HepG2 (cell line): ENCODE measurements around the gene CCNB2. TPM values are rescaled to one million over a fixed set of nuclear protein-coding genes. Genes with fewer than 3 reads are reported as not detected.

ENCODE experiments used
- ARNTL ChIP-seq: sonication (generic); formaldehyde crosslinking; IDR thresholded peaks from 2 replicates; pipeline ENCODE4 v1.4.0; 2020; ENCODE audit warnings: mild to moderate bottlenecking, missing genetic modification reagents
- BCL6 ChIP-seq: IDR thresholded peaks from 2 replicates; pipeline ENCODE4 v1.6.1; 2016; ENCODE audit warnings: missing genetic modification reagents, missing compliant biosample characterization
- BRD4 ChIP-seq: sonication (generic); formaldehyde crosslinking; IDR thresholded peaks from 2 replicates; pipeline ENCODE4 v1.4.0; 2020; ENCODE audit warnings: missing genetic modification reagents
- FOSL2 ChIP-seq: sonication (generic); formaldehyde crosslinking; IDR thresholded peaks from 2 replicates; pipeline ENCODE4 v1.4.0; 2020; ENCODE audit warnings: missing genetic modification reagents
- GATAD1 ChIP-seq: IDR thresholded peaks from 2 replicates; pipeline ENCODE4 v1.6.1; 2016; ENCODE audit warnings: missing genetic modification reagents, missing compliant biosample characterization
- HBP1 ChIP-seq: IDR thresholded peaks from 2 replicates; pipeline ENCODE4 v1.6.1; 2016; ENCODE audit warnings: low read depth, control low read depth
- HOXA3 ChIP-seq: sonication (generic); formaldehyde crosslinking; IDR thresholded peaks from 2 replicates; pipeline ENCODE4 v1.5.0; 2020; ENCODE audit warnings: missing genetic modification reagents
- KDM5A ChIP-seq: fragments of 200-600 bp; sonication (generic); IDR thresholded peaks from 2 replicates; pipeline ENCODE4 v1.7.0; 2018; ENCODE audit warnings: antibody characterized with exemption, mild to moderate bottlenecking, low read length, borderline replicate concordance
- MXI1 ChIP-seq: IDR thresholded peaks from 3 replicates; pipeline ENCODE4 v1.6.1; 2012; ENCODE audit warnings: low read depth, low read length, inconsistent platforms, borderline replicate concordance
- RBFOX2 ChIP-seq: fragments of 200-400 bp; formaldehyde crosslinking; IDR thresholded peaks from 2 replicates; pipeline ENCODE4 v1.6.1; 2017; ENCODE audit warnings: low read depth, mild to moderate bottlenecking, low read length
- SIN3B ChIP-seq: fragments of 150-350 bp; IDR thresholded peaks from 2 replicates; pipeline ENCODE4 v1.6.1; 2014; ENCODE audit warnings: low read length
- ZNF160 ChIP-seq: sonication (generic); formaldehyde crosslinking; IDR thresholded peaks from 2 replicates; pipeline ENCODE4 v1.8.0; 2022; ENCODE audit warnings: mild to moderate bottlenecking, inconsistent platforms, missing genetic modification reagents
- ZNF574 ChIP-seq: sonication (generic); formaldehyde crosslinking; IDR thresholded peaks from 2 replicates; pipeline ENCODE4 v1.4.0; 2020; ENCODE audit warnings: missing genetic modification reagents
- ZNF619 ChIP-seq: sonication (generic); formaldehyde crosslinking; IDR thresholded peaks from 2 replicates; pipeline ENCODE4 v1.4.0; 2020; ENCODE audit warnings: mild to moderate bottlenecking, missing genetic modification reagents
- ZNF766 ChIP-seq: sonication (generic); formaldehyde crosslinking; IDR thresholded peaks from 2 replicates; pipeline ENCODE4 v1.5.0; 2020; ENCODE audit warnings: missing genetic modification reagents, borderline replicate concordance
- polyA plus RNA-seq, 8 experiments: library from polyadenylated mRNA; depleted of rRNA in 3 of 8; stranded (reverse) in 7 of 8; unstranded in 1 of 8; fragments of >200 nt; fragmentation: Illumina TruSeq in 4 of 8; extraction: Trizol in 4 of 8; gene quantifications; 2 replicates each; pipeline versions ENCODE4 v1.2.1 to v1.2.3, GENCODE V29; 2011 to 2016; ENCODE audit warnings: low read depth in 4 of 8, missing spikeins in 1 of 8, mixed read lengths in 1 of 8; ENCODE audit not compliant: insufficient read depth in 1 of 8
- total RNA-seq, 5 experiments: library from RNA; depleted of rRNA; stranded (reverse); fragments of >200 nt; fragmentation: Illumina TruSeq; extraction: Trizol; gene quantifications; 2 replicates each; pipeline ENCODE4 v1.2.3, GENCODE V29; 2016; ENCODE audit warnings: low read depth in 1 of 5
- TF ChIP-seq, protein P1 (sequence below): sonication (generic); formaldehyde crosslinking; IDR thresholded peaks from 2 replicates; pipeline ENCODE4 v1.5.0; 2020; ENCODE audit warnings: mild to moderate bottlenecking, missing genetic modification reagents, borderline replicate concordance

CCNB2 gene
- total and polyA plus RNA-seq, 2 of the 13 experiments (the other 11 are each of a cell fraction or from before 2014, with no cell fraction given), result 43.5 to 80.9 TPM

DNA sequence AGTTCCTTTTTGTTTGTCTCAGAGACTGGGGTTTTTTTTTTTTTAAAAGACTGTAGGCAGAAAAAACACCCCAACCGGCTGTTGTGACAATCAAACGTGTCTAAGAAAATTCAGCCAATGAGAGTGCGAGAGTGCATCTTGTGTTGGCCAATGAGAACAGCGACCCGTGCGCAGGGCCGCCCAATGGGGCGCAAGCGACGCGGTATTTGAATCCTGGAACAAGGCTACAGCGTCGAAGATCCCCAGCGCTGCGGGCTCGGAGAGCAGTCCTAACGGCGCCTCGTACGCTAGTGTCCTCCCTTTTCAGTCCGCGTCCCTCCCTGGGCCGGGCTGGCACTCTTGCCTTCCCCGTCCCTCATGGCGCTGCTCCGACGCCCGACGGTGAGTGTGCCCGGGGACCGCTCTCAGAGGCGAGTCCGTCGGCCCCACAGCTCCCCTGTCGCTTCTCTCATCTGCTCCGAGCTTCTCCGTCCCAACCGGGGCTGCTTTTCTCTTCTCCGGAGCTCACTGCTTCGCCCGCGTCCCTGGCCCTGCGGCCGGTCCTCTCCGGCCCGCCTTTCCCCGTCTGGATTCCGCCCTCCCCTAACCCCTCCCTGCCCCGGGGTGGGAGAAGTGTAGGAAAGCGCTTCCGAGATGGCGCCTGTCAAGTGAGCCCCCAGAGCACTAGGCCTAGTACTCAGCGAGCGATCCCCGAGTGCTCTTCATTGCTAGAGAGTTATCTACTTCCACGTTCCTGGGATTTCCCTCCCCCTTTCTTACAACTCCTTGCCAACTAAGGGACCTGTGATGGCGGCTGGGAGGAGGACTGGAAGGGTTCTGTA is at the start of gene CCNB2 (continued):
- TF ChIP-seq BRD4 (CRISPR knock-in tag) (peak; percentile 88), GATAD1 (CRISPR knock-in tag) (peak; percentile 58), ARNTL (CRISPR knock-in tag) (peak; percentile 27; the same call in 1 of the 2 replicates), RBFOX2 (peak; percentile 76), FOSL2 (CRISPR knock-in tag) (no peak), HBP1 (CRISPR knock-in tag) (peak; percentile 99), BCL6 (CRISPR knock-in tag) (no peak), HOXA3 (CRISPR knock-in tag) (peak; percentile 78), ZNF160 (peak; percentile 27; the same call in 1 of the 2 replicates), MXI1 (peak; percentile 94; the same call in 2 of the 3 replicates), ZNF574 (CRISPR knock-in tag) (peak; percentile 62; the same call in 1 of the 2 replicates), ZNF619 (CRISPR knock-in tag) (peak; percentile 75; the same call in 1 of the 2 replicates), KDM5A (peak; percentile 61; the same call in 1 of the 2 replicates), SIN3B (peak; percentile 98), ZNF766 (CRISPR knock-in tag) (0 out of 2 replicates have a peak, but pooled peaks have one; percentile 70)
- TF ChIP-seq, protein P1, sequence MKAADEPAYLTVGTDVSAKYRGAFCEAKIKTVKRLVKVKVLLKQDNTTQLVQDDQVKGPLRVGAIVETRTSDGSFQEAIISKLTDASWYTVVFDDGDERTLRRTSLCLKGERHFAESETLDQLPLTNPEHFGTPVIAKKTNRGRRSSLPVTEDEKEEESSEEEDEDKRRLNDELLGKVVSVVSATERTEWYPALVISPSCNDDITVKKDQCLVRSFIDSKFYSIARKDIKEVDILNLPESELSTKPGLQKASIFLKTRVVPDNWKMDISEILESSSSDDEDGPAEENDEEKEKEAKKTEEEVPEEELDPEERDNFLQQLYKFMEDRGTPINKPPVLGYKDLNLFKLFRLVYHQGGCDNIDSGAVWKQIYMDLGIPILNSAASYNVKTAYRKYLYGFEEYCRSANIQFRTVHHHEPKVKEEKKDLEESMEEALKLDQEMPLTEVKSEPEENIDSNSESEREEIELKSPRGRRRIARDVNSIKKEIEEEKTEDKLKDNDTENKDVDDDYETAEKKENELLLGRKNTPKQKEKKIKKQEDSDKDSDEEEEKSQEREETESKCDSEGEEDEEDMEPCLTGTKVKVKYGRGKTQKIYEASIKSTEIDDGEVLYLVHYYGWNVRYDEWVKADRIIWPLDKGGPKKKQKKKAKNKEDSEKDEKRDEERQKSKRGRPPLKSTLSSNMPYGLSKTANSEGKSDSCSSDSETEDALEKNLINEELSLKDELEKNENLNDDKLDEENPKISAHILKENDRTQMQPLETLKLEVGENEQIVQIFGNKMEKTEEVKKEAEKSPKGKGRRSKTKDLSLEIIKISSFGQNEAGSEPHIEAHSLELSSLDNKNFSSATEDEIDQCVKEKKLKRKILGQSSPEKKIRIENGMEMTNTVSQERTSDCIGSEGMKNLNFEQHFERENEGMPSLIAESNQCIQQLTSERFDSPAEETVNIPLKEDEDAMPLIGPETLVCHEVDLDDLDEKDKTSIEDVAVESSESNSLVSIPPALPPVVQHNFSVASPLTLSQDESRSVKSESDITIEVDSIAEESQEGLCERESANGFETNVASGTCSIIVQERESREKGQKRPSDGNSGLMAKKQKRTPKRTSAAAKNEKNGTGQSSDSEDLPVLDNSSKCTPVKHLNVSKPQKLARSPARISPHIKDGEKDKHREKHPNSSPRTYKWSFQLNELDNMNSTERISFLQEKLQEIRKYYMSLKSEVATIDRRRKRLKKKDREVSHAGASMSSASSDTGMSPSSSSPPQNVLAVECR (CRISPR knock-in tag), result peak; percentile 100
